Measurements from ENCODE around the gene ZCCHC9. TPM values are rescaled to one million over a fixed set of nuclear protein-coding genes. Genes with fewer than 3 reads are reported as not detected.
A peak's percentile ranks its signal among the peaks of the same experiment; 100 is the strongest.
"Not testable (repeated sequence)": the region's sequence is repeated elsewhere in the genome, so short reads cannot be mapped to it uniquely, and the experiment has no call there.

Gene ZCCHC9
- total RNA-seq, 1 experiment from 2014 or later: 40.9 TPM

DNA sequence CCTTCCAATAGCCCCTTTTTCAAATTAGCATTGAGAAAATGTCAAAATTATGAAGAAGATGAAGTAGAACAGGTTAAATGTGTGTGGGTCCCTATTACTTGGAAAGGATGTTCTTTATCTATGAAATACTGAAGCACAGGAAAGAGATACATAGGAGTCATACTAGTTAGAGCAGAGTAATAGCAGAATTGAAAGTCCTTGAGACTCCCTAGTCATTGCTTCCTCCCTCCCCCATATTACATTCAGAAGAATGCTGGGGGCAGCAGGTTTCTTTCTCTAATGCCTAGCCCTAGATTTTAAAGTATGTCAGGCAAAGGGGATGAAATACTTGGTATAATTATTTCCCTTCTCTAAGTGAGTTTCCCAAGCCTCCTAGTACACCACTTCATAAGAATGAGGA lies 4.4 kb downstream of the ZCCHC9 start:
- DNase-seq (ENCODE audit: low read depth): no peak

DNA sequence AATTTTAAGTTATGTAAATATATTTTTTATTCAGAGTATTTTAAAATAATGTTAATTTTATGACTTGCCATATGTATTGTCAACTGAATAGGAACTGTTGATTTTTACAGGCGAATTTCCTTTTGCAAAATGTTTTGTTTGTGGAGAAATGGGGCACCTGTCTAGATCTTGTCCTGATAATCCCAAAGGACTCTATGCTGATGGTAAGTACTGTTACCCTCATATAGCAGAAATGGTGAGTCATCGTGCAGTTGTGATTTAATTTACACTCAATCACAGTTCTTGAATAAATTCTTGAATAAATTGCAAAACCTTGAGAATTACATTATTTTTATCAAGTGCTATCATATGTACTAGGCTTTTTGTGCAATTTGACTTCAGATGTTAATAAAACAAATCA lies 7.4 kb downstream of the ZCCHC9 start:
- DNase-seq (ENCODE audit: low read depth): no peak

DNA sequence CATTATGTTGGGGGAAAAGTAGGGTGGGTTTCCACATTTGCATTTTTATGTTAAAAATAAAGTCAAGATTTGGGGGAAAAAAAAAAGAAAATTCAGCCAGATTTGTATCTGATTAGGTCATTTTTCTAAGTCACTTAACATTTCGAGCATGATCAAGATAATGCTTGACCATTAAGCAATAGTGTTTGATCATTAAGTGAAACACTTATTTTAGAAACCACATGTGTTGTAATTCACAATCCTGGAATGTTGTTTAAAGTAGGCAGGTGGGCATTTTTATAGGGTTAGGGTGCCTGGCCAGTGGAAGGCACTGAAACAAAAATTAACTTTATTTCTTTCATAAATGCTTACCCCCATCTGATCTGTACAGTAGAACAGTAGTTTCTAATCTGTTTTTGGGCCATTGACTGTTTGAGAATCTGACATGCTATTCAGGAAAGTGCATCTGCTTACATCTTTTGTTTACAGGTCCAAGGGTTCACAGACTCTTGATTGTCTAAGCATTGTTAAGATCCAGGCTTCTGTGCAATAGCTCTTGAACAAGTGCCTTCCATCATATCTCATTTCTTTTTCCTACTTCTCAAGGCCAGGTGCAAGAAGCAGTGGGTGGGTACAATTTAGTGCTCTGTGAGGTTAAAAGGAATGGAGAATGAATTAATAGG lies 9.1 kb downstream of the ZCCHC9 start:
- no peak for DNase-seq (ENCODE audit: low read depth)

DNA sequence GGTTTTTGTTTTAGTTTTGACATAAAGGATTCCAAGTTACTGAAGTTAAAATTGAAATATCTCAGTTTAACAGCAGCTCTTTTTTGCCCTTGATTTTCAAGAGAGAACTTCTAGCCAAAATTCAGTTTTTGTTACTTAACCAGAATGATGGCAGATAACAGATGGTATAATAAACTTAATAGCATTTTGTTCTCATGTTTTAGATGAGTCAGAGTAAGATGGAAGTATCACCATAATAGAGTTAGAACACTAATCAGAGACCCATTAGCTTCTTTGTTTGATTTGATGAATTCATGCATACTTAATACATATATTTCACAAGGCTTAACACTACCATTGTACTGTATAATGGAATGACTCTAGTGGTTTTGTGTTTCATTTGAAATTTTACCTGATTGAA lies 11.9 kb downstream of the ZCCHC9 start:
- no peak for DNase-seq (ENCODE audit: low read depth)

DNA sequence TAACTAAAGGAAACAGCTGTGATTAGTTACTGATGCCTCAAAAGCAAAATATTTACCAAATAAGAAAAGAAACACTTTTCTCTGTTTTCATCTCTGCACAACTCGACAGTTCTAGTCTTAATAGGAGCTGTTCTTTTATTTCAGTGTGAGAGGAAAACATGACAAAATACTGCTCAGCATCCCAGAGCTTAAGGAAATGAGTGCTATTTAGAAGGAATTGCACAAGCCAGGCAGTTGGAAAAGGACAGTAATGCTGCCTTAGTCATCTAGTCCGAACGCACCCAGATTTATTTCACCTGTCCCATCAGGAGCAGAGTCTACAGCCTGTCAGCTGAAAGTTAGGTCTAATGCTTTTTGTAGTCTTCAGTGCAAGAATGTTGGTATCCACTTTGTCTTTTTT lies 12.3 kb downstream of the ZCCHC9 start:
- DNase-seq (ENCODE audit: low read depth): no peak

DNA sequence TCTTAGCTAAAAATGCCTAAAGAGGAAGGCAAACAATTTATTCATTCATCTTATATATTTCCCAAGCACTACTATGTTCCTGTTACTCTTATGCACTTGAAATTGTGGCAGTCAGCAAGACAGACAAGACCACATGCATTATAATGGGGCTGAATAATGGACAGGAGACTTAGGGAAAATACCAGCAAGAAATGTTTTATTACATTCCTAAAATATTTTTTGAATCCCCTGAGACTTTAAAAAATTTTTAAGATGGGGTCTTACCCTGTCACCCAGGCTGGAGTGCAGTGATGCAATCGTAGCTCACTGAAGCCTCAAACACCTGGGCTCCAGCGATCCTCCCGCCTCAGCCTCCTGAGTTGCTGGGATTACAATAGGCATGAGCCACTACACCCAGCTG lies 13.2 kb downstream of the ZCCHC9 start:
- DNase-seq (ENCODE audit: low read depth): no peak

DNA sequence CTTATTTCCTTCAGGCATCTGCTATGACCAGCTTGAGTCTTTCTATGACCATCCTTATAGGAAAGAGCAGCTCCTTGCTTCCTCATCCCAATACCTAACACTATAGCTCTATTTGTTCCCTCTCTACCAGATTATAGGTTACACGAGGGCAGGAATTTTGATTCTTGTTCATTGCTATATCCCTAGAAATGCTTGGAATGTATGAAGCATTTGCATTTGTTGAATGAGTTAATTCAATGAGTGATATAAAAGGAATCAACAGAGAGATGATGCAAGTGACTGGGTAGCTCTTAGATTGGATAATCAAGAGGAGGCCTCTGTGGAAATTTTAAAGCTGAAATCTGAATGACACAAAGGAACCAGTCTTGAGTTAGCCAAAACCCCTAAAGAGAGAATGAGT lies 13.9 kb downstream of the ZCCHC9 start:
- DNase-seq (ENCODE audit: low read depth): peak; percentile 9

DNA sequence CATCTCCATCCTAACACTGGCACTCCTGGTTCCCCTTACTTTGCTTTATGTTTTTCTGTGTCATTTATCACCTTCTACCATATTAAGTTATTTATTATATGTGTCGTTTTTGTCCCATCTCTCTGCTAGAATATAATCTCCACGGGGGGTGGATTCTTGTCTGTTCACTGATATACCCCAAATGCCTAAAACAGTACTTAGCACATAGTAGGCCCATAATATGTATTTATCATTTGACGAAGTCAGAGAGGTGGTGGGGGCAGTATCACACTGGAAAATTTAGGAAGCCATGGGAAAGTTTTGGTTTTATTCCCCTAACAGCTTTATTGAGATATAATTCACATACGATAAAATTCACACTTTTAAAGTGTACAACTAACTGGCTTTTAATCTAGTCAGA lies 14.4 kb downstream of the ZCCHC9 start:
- no peak for DNase-seq (ENCODE audit: low read depth)

DNA sequence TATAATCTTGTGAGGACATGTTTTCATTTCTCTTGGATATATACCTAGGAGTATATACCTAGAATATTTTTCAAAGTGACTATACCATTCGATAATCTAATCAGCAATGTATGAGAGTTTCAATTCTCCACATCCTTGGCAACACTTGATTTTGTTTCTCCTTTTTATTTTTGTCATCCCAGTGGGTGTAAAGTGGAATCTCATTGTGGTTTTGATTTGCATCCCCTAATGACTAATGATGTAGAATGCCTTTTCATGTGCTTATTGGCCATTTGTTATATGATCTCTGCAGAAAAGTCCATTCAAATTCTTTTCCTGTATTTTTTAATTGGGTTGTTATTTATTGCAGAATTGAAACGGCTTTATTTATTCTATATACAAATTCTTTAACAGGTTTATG lies 15.2 kb downstream of the ZCCHC9 start:
- DNase-seq (ENCODE audit: low read depth): no peak

DNA sequence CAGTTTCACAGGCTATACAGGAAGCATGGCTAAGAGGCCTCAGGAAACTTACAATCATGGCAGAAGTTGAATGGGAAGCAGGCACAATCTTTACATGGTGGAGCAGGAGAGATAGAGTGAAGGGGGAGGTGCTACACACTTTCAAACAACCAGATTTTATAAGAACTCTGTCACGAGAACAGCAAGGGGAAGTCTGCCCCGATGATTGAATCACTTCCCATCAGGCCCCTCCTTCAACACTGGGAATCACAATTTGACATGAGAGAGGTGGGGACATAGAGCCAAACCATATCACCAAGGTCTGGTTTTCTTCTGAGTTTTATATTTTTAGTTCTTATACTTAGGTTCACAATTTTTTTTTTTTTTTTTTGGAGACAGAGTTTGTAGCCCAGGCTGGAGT lies 16.1 kb downstream of the ZCCHC9 start:
- DNase-seq (ENCODE audit: low read depth): peak; percentile 4

DNA sequence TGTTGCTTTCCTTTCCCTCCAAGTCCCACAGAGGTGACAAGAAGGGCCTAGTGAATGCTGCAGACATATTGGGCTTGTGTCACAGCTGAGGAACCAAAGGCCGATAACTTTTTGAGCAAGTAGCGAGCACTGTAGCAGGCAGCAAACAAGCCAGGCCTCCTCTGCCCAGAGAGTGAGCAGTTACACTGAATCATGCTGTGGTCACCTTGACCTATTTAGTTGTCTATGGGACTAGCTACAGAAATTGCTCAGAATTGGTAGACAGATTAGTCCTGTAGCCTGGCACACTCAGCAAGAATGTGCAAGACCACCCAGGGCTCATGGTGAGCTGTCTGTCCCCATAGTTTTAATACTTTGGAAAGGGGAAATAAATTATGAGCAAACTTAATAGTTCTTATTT lies 25.2 kb downstream of the ZCCHC9 start:
- peak; percentile 3 for DNase-seq (ENCODE audit: low read depth)

DNA sequence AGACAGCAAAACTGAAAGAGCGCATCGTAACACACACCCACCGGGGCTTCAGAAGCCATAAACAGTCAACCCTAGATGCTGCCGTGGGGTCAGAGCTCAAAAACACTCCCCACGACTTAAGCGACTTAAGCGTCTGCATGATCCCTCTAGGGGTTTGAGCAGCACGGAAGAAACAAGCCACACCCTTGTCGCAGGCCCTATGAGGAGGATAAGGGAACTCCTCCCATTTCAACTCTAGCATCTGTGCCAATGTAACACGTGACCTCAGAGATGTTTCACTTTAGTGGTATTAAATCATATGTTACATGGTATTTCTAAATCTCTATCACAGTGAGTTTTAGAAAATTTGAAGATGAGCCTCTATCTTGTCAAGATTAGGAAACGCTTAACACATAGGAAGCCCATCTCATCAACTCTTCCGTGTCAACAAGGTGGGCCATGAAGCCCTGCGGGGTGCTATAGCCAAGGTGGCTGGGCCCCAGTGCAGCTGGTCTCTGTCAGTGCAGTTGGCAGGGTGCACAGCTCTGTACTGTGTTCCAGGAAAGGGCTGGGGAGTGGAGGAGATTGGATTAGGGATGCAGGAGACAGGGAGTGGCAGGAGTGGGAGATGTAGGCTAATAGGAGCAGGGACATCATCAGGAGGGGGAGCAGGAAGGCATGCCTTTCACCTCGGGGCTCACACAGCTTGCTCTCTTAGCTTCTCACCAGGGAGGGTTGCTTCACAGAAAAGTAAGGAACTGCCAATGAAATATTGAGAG lies 33.1 kb downstream of the ZCCHC9 start:
- DNase-seq (ENCODE audit: low read depth): no peak

DNA sequence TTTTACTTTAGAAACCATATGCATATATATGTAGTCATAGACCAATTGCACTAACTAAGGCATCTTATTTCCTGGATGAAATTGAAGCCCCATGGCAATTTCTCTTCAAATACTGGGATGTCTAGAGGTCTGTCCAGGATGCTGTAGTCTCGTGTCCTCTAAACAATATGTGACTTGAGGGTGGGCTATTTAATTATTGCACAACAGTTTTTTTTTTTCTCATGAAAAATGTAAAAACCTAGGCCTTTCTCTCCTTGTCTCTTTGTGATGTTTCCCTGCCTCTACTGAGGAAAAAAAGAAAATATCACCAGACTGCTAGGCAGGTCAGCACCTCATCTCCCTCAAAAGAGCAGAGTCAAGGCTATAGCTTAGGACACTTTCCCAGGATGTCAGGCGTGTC lies 34.6 kb downstream of the ZCCHC9 start:
- no peak for DNase-seq (ENCODE audit: low read depth)

DNA sequence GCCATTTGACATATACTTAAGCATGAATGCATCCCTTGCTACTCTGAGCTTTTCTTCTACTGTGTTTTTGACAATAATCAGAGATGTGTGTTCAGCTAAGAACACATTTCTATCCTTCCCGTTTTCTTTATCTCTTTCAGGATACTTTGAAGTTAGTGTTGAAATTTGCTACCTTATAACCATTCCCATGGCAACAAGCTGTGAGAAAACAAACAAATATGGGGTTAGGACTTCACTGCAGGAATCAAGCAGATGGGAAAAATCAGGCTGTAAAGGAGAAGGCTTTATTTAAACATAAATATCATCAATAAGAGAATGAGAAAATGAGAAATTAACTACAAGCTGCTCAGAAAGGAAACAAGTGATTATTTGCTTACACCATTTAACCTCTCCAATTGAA lies 35.2 kb downstream of the ZCCHC9 start:
- DNase-seq (ENCODE audit: low read depth): no peak

DNA sequence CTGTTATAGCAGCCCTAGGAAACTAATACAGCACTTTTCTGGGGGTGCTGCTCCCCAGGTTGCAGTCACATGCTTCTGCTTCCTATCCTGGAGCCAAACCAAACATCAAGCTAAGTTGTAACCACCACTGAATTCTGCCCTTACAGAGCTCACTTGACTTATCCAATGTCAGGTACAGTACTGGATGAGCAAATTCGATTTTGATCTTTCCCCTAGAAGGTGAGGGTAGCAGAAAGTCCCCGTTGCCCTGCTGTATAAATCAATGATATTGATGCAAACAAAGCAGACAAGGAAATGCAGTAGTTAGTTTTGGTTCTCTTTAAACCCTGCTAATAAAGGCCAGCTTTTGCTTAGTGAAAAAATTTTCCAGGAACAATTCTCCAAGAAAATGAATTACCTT lies 36.4 kb downstream of the ZCCHC9 start:
- DNase-seq (ENCODE audit: low read depth): no peak

DNA sequence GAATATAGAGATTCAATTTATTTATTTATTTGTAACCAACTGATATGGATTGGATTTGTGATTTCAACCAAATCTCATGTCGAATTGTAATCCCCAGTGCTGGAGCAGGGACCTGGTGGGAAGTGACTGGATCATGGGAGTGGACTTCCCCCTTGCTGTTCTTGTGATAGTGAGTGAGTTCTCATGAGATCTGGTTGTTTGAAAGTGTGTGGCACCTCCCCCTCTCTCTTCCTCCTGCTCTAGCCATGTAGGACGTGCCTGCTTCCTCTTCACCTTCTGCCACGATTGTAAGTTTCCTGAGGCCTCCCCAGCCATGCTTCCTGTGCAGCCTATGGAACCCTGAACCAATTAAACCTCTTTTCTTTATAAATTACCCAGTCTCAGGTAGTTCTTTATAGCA lies 36.8 kb downstream of the ZCCHC9 start:
- DNase-seq (ENCODE audit: low read depth): not testable (repeated sequence)

DNA sequence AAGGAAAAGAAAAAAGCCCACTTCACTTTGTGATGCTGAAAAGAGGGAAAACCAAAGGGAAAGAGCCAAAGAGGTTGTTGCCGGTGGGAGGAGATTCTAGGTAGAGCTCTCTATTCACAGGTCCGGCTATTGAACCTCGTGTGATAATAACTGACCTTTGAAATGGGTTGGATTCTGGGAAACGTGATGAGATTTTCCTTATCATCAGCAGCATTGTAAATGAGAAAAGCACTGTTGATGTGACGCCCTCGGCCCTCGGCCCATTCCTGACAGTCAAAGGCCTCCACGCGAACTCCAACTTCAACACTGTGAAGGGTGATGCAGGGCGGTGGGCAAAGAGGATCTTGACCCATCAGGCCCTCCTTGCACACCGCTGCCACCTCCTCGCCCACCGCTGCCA lies 43.3 kb downstream of the ZCCHC9 start:
- no peak for DNase-seq (ENCODE audit: low read depth)

DNA sequence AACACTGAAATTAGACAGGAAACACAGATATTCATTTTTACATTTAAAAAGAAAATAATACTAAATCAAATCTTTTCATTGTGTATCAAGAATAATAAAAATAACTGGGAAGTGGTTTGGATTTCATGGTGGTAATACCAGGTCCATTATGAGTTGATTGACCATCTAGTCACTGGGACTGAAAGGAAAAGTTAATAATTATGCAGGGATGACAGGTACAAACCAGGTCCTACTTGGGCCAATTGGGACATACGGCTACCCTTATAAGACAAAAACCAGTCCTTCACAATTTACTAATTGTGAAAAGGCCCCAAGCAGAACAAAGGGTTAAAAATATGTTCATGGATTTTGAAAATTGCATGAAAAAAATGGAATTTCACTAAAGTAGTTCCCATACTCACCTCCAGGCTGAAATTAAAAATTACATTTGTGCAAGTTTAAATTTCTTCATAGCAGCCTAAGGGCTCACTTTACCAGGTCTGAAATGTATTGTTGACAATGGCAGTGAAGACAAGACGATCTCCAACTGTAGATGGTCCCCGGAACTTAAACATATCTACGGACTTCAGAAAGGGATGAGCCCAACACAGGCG lies 44.1 kb downstream of the ZCCHC9 start:
- DNase-seq (ENCODE audit: low read depth): no peak

DNA sequence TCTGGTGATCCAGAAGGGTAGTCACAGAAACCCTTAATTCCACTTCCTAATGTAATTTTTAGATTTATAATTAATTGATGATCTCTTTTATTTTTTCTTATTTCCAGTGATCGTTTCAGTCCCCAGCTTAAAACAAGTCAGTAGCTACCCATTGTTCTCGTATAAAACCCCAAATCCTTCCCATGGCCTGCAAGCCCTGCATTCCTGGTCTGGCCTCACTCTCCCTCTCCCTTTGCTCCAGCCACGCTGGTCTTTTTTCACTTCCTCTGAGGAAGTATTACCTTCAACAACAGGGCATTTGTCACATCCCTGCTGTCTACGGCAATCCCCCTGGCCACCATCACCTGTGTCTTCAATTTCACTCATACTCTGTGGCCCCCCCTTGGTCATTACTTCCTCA lies 47.8 kb downstream of the ZCCHC9 start:
- DNase-seq (ENCODE audit: low read depth): no peak

DNA sequence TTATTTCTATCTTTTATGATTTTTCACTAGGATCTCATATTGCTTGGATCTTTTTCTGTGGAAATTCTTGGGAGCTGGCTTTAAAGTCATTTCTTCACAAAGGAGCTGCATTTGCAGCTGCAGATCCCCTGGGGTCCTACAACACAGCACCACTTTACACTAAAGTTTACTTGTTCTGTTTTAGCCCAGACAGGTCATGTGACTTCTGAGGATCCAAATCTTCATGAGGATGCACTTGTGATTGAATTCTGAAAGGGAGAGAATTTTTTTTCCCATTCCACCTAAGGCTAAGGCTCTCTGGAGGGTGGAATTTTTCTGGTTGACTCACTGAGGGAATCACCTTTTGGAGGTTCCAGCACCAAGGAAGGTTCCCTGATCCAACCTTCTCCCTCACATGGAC lies 49.1 kb downstream of the ZCCHC9 start:
- no peak for DNase-seq (ENCODE audit: low read depth)

DNA sequence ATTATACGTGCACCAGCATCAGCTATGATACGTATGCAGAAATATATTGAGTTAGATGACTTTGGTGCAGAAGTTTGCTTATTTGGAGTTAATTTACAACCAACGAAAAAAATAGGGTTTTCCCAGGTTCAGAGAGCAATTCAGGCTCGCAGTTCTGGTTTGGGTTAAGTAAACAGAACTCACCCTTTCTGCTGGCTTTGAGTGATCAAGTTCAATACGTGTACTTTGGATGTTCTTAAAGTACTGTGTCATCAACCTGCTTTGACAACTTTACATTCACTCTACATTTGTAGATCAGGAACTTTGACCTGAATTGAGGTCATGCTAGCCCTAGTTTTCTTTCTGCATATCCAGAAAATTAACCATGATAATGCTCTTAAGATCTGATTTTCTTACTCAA lies 51.8 kb downstream of the ZCCHC9 start:
- DNase-seq (ENCODE audit: low read depth): no peak

DNA sequence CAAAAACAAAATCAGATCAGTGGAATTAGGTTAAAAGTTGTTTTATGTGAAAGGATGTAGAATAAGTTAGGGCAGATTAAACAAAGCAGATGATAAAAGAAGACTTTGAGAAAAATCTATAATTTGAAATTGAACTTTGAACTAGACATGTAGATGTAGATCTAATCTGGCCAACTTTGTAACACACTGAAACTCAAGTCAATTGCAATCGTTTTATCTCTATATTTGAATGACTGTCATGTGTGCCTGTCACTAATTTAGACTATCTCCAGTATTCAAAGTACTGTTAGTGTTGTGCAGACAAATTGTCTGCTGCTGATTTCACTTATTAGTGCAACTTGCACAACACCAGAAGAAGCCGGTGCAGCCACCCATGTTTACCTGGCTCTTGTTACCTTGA lies 52.7 kb downstream of the ZCCHC9 start:
- no peak for DNase-seq (ENCODE audit: low read depth)

All from HT1080 (cell line).